Spleen (tissue), 7 donors: Measurements from ENCODE around the gene PRPF40B.

ENCODE experiments used
- CTCF ChIP-seq, 11 experiments: fragments of 200-600 bp in 7 of 11; fragments of 450-650 bp in 4 of 11; sonication (generic) in 4 of 11; IDR thresholded peaks in 8 of 11; conservative IDR thresholded peaks in 3 of 11; 1 replicate in 7 of 11; 2 replicates in 4 of 11; pipeline versions ENCODE4 v1.4.0 to v1.8.0; 2016 to 2021; ENCODE audit warnings: antibody characterized with exemption in 11 of 11, inconsistent platforms in 4 of 11, mild to moderate bottlenecking in 1 of 11
- POLR2A ChIP-seq, 3 donors: fragments of 450-650 bp; IDR thresholded peaks; one replicate each; pipeline ENCODE4 v1.5.1; 2017; ENCODE audit warnings: antibody characterized with exemption in 3 of 3, mild to moderate bottlenecking in 1 of 3
- POLR2AphosphoS5 ChIP-seq, 3 donors: sonication (generic); formaldehyde crosslinking; IDR thresholded peaks; one replicate each; pipeline ENCODE4 v1.5.1; 2017; ENCODE audit warnings: antibody characterized with exemption in 3 of 3
- donor health status: DM: no; HTN: no; CAD: no; lungs with moderate emphysema.
- donor health status: DM: no; HTN: no; CAD: no.
- donor health status: DM: no; HTN: no; CAD: no.

- TF ChIP-seq CTCF (IDR thresholded peaks at IDR 0.05 in 8 of 11, conservative IDR thresholded peaks at IDR 0.05 in 3 of 11) = no peak
- TF ChIP-seq POLR2A (IDR thresholded peaks at IDR 0.05) = no peak
- TF ChIP-seq POLR2AphosphoS5 (IDR thresholded peaks at IDR 0.05) = no peak
Measured at GRCh38 chr12:49643135-49643534, 19.8 kb downstream of the PRPF40B start.
